ENCODE measurements around the gene EPB41L4A.

DNA sequence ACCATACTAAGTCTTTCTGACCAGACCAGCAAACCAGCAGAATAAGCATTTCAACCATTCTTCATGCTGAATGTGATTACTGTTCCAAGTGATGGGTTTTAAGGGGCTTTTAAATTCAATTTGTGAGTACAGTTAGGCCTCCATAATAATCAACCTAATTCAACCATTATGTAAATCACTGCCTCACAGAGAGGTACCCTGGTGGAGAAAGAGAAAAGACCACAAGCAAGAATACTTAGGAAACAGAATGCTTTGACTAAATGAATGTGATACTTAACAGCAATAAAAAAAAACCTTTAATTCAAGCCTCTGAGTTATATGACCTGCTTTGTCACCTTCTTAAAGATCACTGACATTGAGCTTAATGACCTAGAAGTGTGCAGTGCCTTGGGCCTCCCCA lies 162.1 kb downstream of the EPB41L4A start:
- TF ChIP-seq SCRT2 (tag by site-specific recombination; IDR thresholded peaks at IDR 0.05): no peak
- TF ChIP-seq, protein P1, sequence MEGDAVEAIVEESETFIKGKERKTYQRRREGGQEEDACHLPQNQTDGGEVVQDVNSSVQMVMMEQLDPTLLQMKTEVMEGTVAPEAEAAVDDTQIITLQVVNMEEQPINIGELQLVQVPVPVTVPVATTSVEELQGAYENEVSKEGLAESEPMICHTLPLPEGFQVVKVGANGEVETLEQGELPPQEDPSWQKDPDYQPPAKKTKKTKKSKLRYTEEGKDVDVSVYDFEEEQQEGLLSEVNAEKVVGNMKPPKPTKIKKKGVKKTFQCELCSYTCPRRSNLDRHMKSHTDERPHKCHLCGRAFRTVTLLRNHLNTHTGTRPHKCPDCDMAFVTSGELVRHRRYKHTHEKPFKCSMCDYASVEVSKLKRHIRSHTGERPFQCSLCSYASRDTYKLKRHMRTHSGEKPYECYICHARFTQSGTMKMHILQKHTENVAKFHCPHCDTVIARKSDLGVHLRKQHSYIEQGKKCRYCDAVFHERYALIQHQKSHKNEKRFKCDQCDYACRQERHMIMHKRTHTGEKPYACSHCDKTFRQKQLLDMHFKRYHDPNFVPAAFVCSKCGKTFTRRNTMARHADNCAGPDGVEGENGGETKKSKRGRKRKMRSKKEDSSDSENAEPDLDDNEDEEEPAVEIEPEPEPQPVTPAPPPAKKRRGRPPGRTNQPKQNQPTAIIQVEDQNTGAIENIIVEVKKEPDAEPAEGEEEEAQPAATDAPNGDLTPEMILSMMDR (tag by site-specific recombination; IDR thresholded peaks at IDR 0.05): no peak
- TF ChIP-seq ZBTB20 (tag by site-specific recombination; IDR thresholded peaks at IDR 0.05): no peak
- TF ChIP-seq REPIN1 (tag by site-specific recombination; IDR thresholded peaks at IDR 0.05; ENCODE audit: low read depth): no peak

Measured in HEK293 (cell line).